H1 (cell line): Measurements from ENCODE around the gene ZNF546. TPM values are rescaled to one million over a fixed set of nuclear protein-coding genes. Genes with fewer than 3 reads are reported as not detected.

Source experiments
- CTCF ChIA-PET: fragments of 300-600 bp; sonication (Branson Sonifier 250); formaldehyde crosslinking; loops from one replicate; lab custom pipeline; 2021; ENCODE audit not compliant: partially characterized antibody; lab: Charles Lee
- POLR2A ChIA-PET: fragments of 300-600 bp; sonication (Branson Sonifier 250); formaldehyde crosslinking; loops from one replicate; lab custom pipeline; 2021; ENCODE audit warnings: inconsistent platforms; ENCODE audit not compliant: partially characterized antibody; lab: Charles Lee
- DNase-seq, 2 experiments: peaks; one replicate each; pipeline versions ENCODE4 v3.0.0 to v3.0.0-alpha.2; 2010 to 2022; ENCODE audit warnings: low spot score in 2 of 2, low read depth in 1 of 2, mixed read lengths in 1 of 2
- FAIRE-seq: peaks from 2 replicates; lab custom pipeline; 2011; peaks lifted over from hg19 to GRCh38; lab: Jason Lieb, UNC
- H2AFZ ChIP-seq: 2 replicates; pipeline ENCODE4 v1.8.1; 2012; ENCODE audit warnings: low read length, inconsistent platforms
- H2AK5ac ChIP-seq: 2 replicates; pipeline ENCODE4 v1.6.1; 2013; ENCODE audit warnings: low read depth, low read length
- H2BK120ac ChIP-seq: replicated peaks from 2 replicates; pipeline ENCODE3; 2013; ENCODE audit warnings: low read depth, low read length, inconsistent platforms
- H2BK12ac ChIP-seq: 2 replicates; pipeline ENCODE4 v1.6.1; 2013; ENCODE audit warnings: low read depth, low read length
- H2BK15ac ChIP-seq: 2 replicates; pipeline ENCODE4 v1.6.1; 2013; ENCODE audit warnings: low read length
- H2BK20ac ChIP-seq: 2 replicates; pipeline ENCODE4 v1.6.1; 2013; ENCODE audit warnings: low read length
- H2BK5ac ChIP-seq: 2 replicates; pipeline ENCODE4 v1.6.1; 2013; ENCODE audit warnings: low read depth, low read length
- H3K14ac ChIP-seq: 2 replicates; pipeline ENCODE4 v1.6.1; 2013; ENCODE audit warnings: inconsistent platforms; ENCODE audit not compliant: insufficient read length
- H3K18ac ChIP-seq: 2 replicates; pipeline ENCODE4 v1.6.1; 2013; ENCODE audit warnings: low read length; ENCODE audit errors: extremely low read depth
- H3K23ac ChIP-seq: 2 replicates; pipeline ENCODE4 v1.6.1; 2013; ENCODE audit warnings: inconsistent platforms; ENCODE audit not compliant: insufficient read length
- H3K23me2 ChIP-seq: 2 replicates; pipeline ENCODE4 v1.6.1; 2013; ENCODE audit warnings: low read depth, low read length
- H3K27ac ChIP-seq: 2 replicates; pipeline ENCODE4 v1.6.1; 2011; ENCODE audit warnings: low read depth, low read length, inconsistent platforms
- H3K27me3 ChIP-seq, 4 experiments: replicated peaks in 1 of 4; 1 replicate in 1 of 4; 2 replicates in 3 of 4; pipeline versions ENCODE4 v1.6.1 to v1.8.1; 2011 to 2013; ENCODE audit warnings: low read length in 3 of 4, mild to moderate bottlenecking in 3 of 4, inconsistent platforms in 2 of 4, mixed read lengths in 2 of 4, moderate library complexity in 1 of 4; ENCODE audit not compliant: control insufficient read depth in 3 of 4, insufficient read depth in 3 of 4; ENCODE audit errors: extremely low read depth in 1 of 4
- H3K36me3 ChIP-seq, 4 experiments: 2 replicates each; pipeline versions ENCODE4 v1.6.1 to v1.8.1; 2011 to 2013; ENCODE audit warnings: mild to moderate bottlenecking in 4 of 4, low read length in 3 of 4, moderate library complexity in 2 of 4, control low read depth in 1 of 4, inconsistent platforms in 1 of 4; ENCODE audit not compliant: insufficient read depth in 4 of 4, control insufficient read depth in 2 of 4
- H3K4ac ChIP-seq: replicated peaks from 2 replicates; pipeline ENCODE3; 2013; ENCODE audit warnings: low read length, low read depth, mixed read lengths, inconsistent platforms; ENCODE audit not compliant: insufficient read length
- H3K4me1 ChIP-seq, 4 experiments: replicated peaks in 1 of 4; 1 replicate in 1 of 4; 2 replicates in 3 of 4; pipeline versions ENCODE4 v1.6.1 to v1.8.1; 2011 to 2013; ENCODE audit warnings: low read length in 3 of 4, inconsistent platforms in 2 of 4, mixed read lengths in 1 of 4; ENCODE audit not compliant: insufficient read depth in 4 of 4, control insufficient read depth in 3 of 4
- H3K4me2 ChIP-seq, 2 experiments: 2 replicates each; pipeline versions ENCODE4 v1.6.1 to v1.8.1; 2011 to 2013; ENCODE audit warnings: low read depth in 2 of 2, low read length in 2 of 2, control low read depth in 1 of 2, inconsistent platforms in 1 of 2, mild to moderate bottlenecking in 1 of 2; ENCODE audit not compliant: insufficient read depth in 1 of 2
- H3K4me3 ChIP-seq, 4 experiments: fragments of 200-600, 300-600 bp in 1 of 4; sonication (generic), shearing (Covaris generic), sonication (Bioruptor Twin) in 1 of 4; 2 replicates each; pipeline versions ENCODE4 v1.5.1 to v1.8.1; 2011 to 2016; ENCODE audit warnings: low read length in 4 of 4, low read depth in 3 of 4, control low read depth in 2 of 4, inconsistent platforms in 2 of 4, mild to moderate bottlenecking in 2 of 4, mixed read lengths in 1 of 4, moderate library complexity in 1 of 4; ENCODE audit not compliant: insufficient read depth in 2 of 4; ENCODE audit errors: extremely low read depth in 1 of 4
- H3K56ac ChIP-seq: replicated peaks from 2 replicates; pipeline ENCODE3; 2013; ENCODE audit warnings: low read depth, mild to moderate bottlenecking, mixed read lengths, low read length, inconsistent platforms; ENCODE audit not compliant: insufficient read length
- H3K79me1 ChIP-seq: 2 replicates; pipeline ENCODE4 v1.6.1; 2013; ENCODE audit warnings: low read depth, low read length, control low read depth
- H3K79me2 ChIP-seq, 2 experiments: 2 replicates each; pipeline versions ENCODE4 v1.6.1 to v1.8.1; 2012 to 2013; ENCODE audit warnings: low read length in 2 of 2, mild to moderate bottlenecking in 2 of 2, inconsistent platforms in 1 of 2; ENCODE audit not compliant: insufficient read depth in 2 of 2, control insufficient read depth in 1 of 2
- H3K9ac ChIP-seq, 4 experiments: replicated peaks in 1 of 4; 1 replicate in 1 of 4; 2 replicates in 3 of 4; pipeline versions ENCODE4 v1.6.1 to v1.8.1; 2011 to 2013; ENCODE audit warnings: low read depth in 3 of 4, low read length in 3 of 4, control low read depth in 2 of 4, mild to moderate bottlenecking in 2 of 4, moderate library complexity in 2 of 4, inconsistent platforms in 1 of 4; ENCODE audit errors: extremely low read depth in 1 of 4
- H3K9me3 ChIP-seq, 2 experiments: 2 replicates each; pipeline versions ENCODE4 v1.6.1 to v1.8.1; 2012 to 2013; ENCODE audit warnings: mild to moderate bottlenecking in 2 of 2, moderate library complexity in 2 of 2, control low read depth in 1 of 2, inconsistent platforms in 1 of 2, low read depth in 1 of 2, low read length in 1 of 2, mixed read lengths in 1 of 2; ENCODE audit not compliant: insufficient read depth in 2 of 2
- H4K20me1 ChIP-seq, 2 experiments: replicated peaks in 1 of 2; 2 replicates each; pipeline versions ENCODE3 to v1.8.1; 2011 to 2013; ENCODE audit warnings: inconsistent platforms in 2 of 2, low read length in 2 of 2, mild to moderate bottlenecking in 1 of 2; ENCODE audit not compliant: insufficient read depth in 2 of 2, control insufficient read depth in 1 of 2
- H4K5ac ChIP-seq: 2 replicates; pipeline ENCODE4 v1.6.1; 2013; ENCODE audit warnings: low read length, low read depth, mixed read lengths, inconsistent platforms; ENCODE audit not compliant: insufficient read length
- H4K8ac ChIP-seq: 2 replicates; pipeline ENCODE4 v1.8.0; 2013; ENCODE audit warnings: mild to moderate bottlenecking, moderate library complexity, low read length, inconsistent platforms; ENCODE audit not compliant: insufficient read depth; ENCODE audit errors: extremely low read depth
- H4K91ac ChIP-seq: replicated peaks from 2 replicates; pipeline ENCODE3; 2013; ENCODE audit warnings: low read length, mixed read lengths, inconsistent platforms; ENCODE audit not compliant: insufficient read length
- ASH2L ChIP-seq: fragments of 200-600, 300-600 bp; sonication (generic); IDR thresholded peaks from one replicate; pipeline ENCODE4 v1.7.1; 2017; ENCODE audit warnings: low read length
- ATF3 ChIP-seq: IDR thresholded peaks from 2 replicates; pipeline ENCODE4 v1.6.1; 2011; ENCODE audit warnings: low read depth, mild to moderate bottlenecking, low read length; ENCODE audit not compliant: insufficient read depth
- CBX5 ChIP-seq: fragments of 300-800, 300-1000 bp; sonication (generic); IDR thresholded peaks from 2 replicates; pipeline ENCODE4 v1.7.1; 2016; ENCODE audit warnings: antibody characterized with exemption, low read length, low read depth
- CHD1 ChIP-seq: IDR thresholded peaks from 2 replicates; pipeline ENCODE4 v1.6.1; 2012; ENCODE audit warnings: low read depth, low read length, improper control_type of control experiment
- CREB1 ChIP-seq: IDR thresholded peaks from 2 replicates; pipeline ENCODE4 v1.6.1; 2012; ENCODE audit warnings: inconsistent platforms
- EGR1 ChIP-seq: IDR thresholded peaks from 2 replicates; pipeline ENCODE4 v1.6.1; 2011; ENCODE audit warnings: low read depth, low read length, borderline replicate concordance
- HDAC6 ChIP-seq: IDR thresholded peaks from one replicate; pipeline ENCODE4 v1.7.1; 2012; ENCODE audit warnings: low read depth, mild to moderate bottlenecking, inconsistent platforms, low read length, moderate library complexity
- JUND ChIP-seq: IDR thresholded peaks from 2 replicates; pipeline ENCODE4 v1.6.1; 2011; ENCODE audit warnings: mild to moderate bottlenecking, improper control_type of control experiment, low read length
- KDM1A ChIP-seq: fragments of 200-600, 300-600 bp; sonication (generic); IDR thresholded peaks from 2 replicates; pipeline ENCODE4 v1.7.1; 2016; ENCODE audit warnings: mild to moderate bottlenecking, low read length, borderline replicate concordance
- NRF1 ChIP-seq: IDR thresholded peaks from 2 replicates; pipeline ENCODE4 v1.6.1; 2011; ENCODE audit warnings: mild to moderate bottlenecking, low read depth, low read length, improper control_type of control experiment
- RBBP5 ChIP-seq: IDR thresholded peaks from 2 replicates; pipeline ENCODE4 v1.7.1; 2012; ENCODE audit warnings: low read depth, mild to moderate bottlenecking, inconsistent platforms, low read length, moderate library complexity, borderline replicate concordance
- SP4 ChIP-seq: IDR thresholded peaks from 2 replicates; pipeline ENCODE4 v1.6.1; 2012; ENCODE audit warnings: low read length, inconsistent platforms
- SRF ChIP-seq: IDR thresholded peaks from 2 replicates; pipeline ENCODE4 v1.6.1; 2011; ENCODE audit warnings: mild to moderate bottlenecking, low read depth, low read length, moderate library complexity
- WGBS, 2 experiments: shearing (Covaris generic) in 1 of 2; methylation state at CpG; one replicate each; pipeline versions ENCODE4 v1.1.6 to v1.1.7; 2013 to 2015; ENCODE audit warnings: low lambda C conversion rate in 2 of 2, mixed read lengths in 2 of 2, inconsistent platforms in 1 of 2, low coverage in 1 of 2, missing lambda C conversion rate in 1 of 2; ENCODE audit not compliant: insufficient replicate concordance in 2 of 2, insufficient coverage in 1 of 2, insufficient read length in 1 of 2; ENCODE audit errors: extremely low coverage in 1 of 2, missing lambda C conversion rate in 1 of 2; 5-methylcytosine and 5-hydroxymethylcytosine counted together
- polyA plus RNA-seq, 7 experiments: library from polyadenylated mRNA; depleted of rRNA in 3 of 7; stranded (reverse) in 5 of 7; unstranded in 2 of 7; fragments of >200 nt in 5 of 7; fragments of 200-250 nt in 2 of 7; gene quantifications; 1 replicate in 5 of 7; 2 replicates in 1 of 7; 4 replicates in 1 of 7; pipeline versions ENCODE4 v1.2.1 to v1.2.3, GENCODE V29; 2011 to 2013; ENCODE audit warnings: missing spikeins in 2 of 7, mixed read lengths in 2 of 7
- total RNA-seq: library from RNA; stranded (reverse); fragmentation: NEBNext Ultra II Directional; extraction: Animal tissue kit (Norgen Biotek cat#: 25700); gene quantifications from 2 replicates; pipeline ENCODE4 v1.2.1, GENCODE V29; 2021

The ZNF546 gene
- total and polyA plus RNA-seq, 2 of the 8 experiments (the other 6 are each of a cell fraction or from before 2014, with no cell fraction given): 0.21 to 1.1 TPM

- Histone ChIP-seq H2AK5ac (no peak overlapping the region), H4K20me1 (no peaks in the 10 kb centered on the region), H3K14ac (no peak overlapping the region), H3K23ac (no peak overlapping the region), H3K23me2 (peaks cover 7% of the 10 kb centered on the region), H3K4me3 (peak overlapping the region; percentile 89 to 96 (median 94); a peak in 7 of 8 replicates), H2AFZ (no peak overlapping the region), H2BK120ac (no peak overlapping the region), H3K4me1 (peaks cover 0 to 6% (median 0%) of the 10 kb centered on the region in 4 experiments; a peak in 1 of 7 replicates), H4K91ac (no peak overlapping the region), H3K9me3 (peaks cover 5 to 8% of the 10 kb centered on the region in 2 experiments; a peak in 3 of 4 replicates), H3K4ac (no peak overlapping the region), H4K5ac (no peak overlapping the region), H3K27ac (no peak overlapping the region), H3K56ac (no peak overlapping the region), H3K36me3 (no peaks in the 10 kb centered on the region), H3K4me2 (peak overlapping the region; percentile 83 to 97), H2BK12ac (no peak overlapping the region), H3K18ac (no peak overlapping the region), H3K79me2 (peaks cover 0 to 51% of the 10 kb centered on the region in 2 experiments; a peak in 2 of 4 replicates), H4K8ac (no peak overlapping the region), H2BK5ac (no peak overlapping the region), H2BK20ac (no peak overlapping the region), H3K79me1 (no peaks in the 10 kb centered on the region; the same call in 1 of the 2 replicates), H3K27me3 (no peaks in the 10 kb centered on the region), H2BK15ac (no peak overlapping the region), H3K9ac (peak overlapping the region in 1 of 4 experiments; percentile 52; a peak in 1 of 7 replicates)
- FAIRE-seq (no peak), DNase-seq (no peak)
- WGBS, 2 experiments: 62% methylated on average over 10 of the region's 10 CpGs; no CpG with 5 or more reads in 1 of the 2 experiments
- no peak for TF ChIP-seq ATF3
- no peak for TF ChIP-seq SP4
- TF ChIP-seq CHD1: no peak
- no peak for TF ChIP-seq RBBP5
- no peak for TF ChIP-seq JUND
- TF ChIP-seq NRF1: no peak
- TF ChIP-seq KDM1A: no peak
- TF ChIP-seq EGR1: no peak
- no peak for TF ChIP-seq SRF
- TF ChIP-seq ASH2L: no peak
- TF ChIP-seq HDAC6: no peak
- TF ChIP-seq CREB1: no peak
- TF ChIP-seq CBX5: no peak
- CTCF ChIA-PET: interaction anchor here (2.0 kb wide), 1 partner anchor 84 kb away, joined by 4 read pairs; no protein-coding TSS in a partner anchor
- POLR2A ChIA-PET: interaction anchor here (0.8 to 2.9 kb wide), 4 partner anchors 8 to 35 kb away, joined by 3 to 8 read pairs (median 6); partner anchors contain the start of gene ZNF780A
Observed at GRCh38 chr19:40055049-40055448, 58.2 kb downstream of the ZNF546 start.
